HG03103 (cell line): ENCODE results near the gene ABCA6.

Experiments used
- ATAC-seq: cut with Tn5 transposase; IDR thresholded peaks from one replicate; pipeline ENCODE4 v1.9.1; 2021; ENCODE audit warnings: low read depth; ENCODE audit not compliant: unreplicated experiment

Gene ABCA6

GRCh38 chr17:69050999-69051775 is 90.5 kb downstream of the ABCA6 start:
- no peak for ATAC-seq

GRCh38 chr17:69048634-69049033 is 93.1 kb downstream of the ABCA6 start:
- ATAC-seq, result no peak

- ATAC-seq, result no peak
Observed at GRCh38 chr17:69047368-69048263, 94.1 kb downstream of the ABCA6 start.

- no peak for ATAC-seq
Observed at GRCh38 chr17:69046121-69046807, 95.4 kb downstream of the ABCA6 start.

- no peak for ATAC-seq
Observed at GRCh38 chr17:69045646-69046045, 96.0 kb downstream of the ABCA6 start.

GRCh38 chr17:69044371-69044770 is 97.3 kb downstream of the ABCA6 start:
- ATAC-seq, result no peak

- no peak for ATAC-seq
Observed at GRCh38 chr17:69043098-69043734, 98.5 kb downstream of the ABCA6 start.

- ATAC-seq, result no peak
Observed at GRCh38 chr17:69042308-69042707, 99.4 kb downstream of the ABCA6 start.

GRCh38 chr17:69031839-69032238 is 109.9 kb downstream of the ABCA6 start:
- no peak for ATAC-seq

GRCh38 chr17:69030169-69030568 is 111.5 kb downstream of the ABCA6 start:
- ATAC-seq, result no peak
